DND-41 (cell line): ENCODE data around the gene MYL3.

Experiments used
- EZH2 ChIP-seq: IDR thresholded peaks from 3 replicates; pipeline ENCODE4 v1.6.1; 2012; ENCODE audit warnings: borderline replicate concordance, low read depth, mild to moderate bottlenecking, moderate library complexity, low read length, inconsistent platforms; ENCODE audit not compliant: severe bottlenecking
- TF ChIP-seq, protein P1 (sequence below): IDR thresholded peaks from 2 replicates; pipeline ENCODE4 v1.5.1; 2012; ENCODE audit warnings: borderline replicate concordance, low read length, moderate library complexity, mild to moderate bottlenecking; ENCODE audit not compliant: poor library complexity, severe bottlenecking; ENCODE audit errors: extremely low read depth

DNA sequence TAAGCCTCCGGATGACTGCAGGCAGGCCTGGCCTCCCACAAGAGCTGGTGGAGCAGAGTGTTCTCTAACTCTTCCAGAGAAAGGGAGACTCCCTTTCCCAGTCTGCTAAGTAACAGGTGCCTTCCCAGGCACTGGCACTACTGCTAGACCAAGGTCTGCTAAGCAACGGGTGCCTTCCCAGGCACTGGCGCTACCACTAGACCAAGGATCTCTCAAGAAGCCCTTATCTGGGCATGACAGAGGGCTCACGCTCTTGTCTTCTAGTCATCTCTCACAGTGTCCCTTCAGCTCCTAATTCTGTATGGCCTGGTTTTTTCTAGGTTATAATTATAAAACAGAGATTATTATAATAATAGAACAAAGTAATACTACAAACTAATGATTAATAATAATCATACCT, 27.8 kb downstream of the MYL3 start:
- TF ChIP-seq, protein P1, sequence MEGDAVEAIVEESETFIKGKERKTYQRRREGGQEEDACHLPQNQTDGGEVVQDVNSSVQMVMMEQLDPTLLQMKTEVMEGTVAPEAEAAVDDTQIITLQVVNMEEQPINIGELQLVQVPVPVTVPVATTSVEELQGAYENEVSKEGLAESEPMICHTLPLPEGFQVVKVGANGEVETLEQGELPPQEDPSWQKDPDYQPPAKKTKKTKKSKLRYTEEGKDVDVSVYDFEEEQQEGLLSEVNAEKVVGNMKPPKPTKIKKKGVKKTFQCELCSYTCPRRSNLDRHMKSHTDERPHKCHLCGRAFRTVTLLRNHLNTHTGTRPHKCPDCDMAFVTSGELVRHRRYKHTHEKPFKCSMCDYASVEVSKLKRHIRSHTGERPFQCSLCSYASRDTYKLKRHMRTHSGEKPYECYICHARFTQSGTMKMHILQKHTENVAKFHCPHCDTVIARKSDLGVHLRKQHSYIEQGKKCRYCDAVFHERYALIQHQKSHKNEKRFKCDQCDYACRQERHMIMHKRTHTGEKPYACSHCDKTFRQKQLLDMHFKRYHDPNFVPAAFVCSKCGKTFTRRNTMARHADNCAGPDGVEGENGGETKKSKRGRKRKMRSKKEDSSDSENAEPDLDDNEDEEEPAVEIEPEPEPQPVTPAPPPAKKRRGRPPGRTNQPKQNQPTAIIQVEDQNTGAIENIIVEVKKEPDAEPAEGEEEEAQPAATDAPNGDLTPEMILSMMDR, result no peak
- TF ChIP-seq EZH2, result no peak
